Stimulated activated CD4-positive, alpha-beta T cell treated with anti-CD3 and anti-CD28 coated beads, Interleukin-15, amount 100 ng/mL, for 48 hours (primary cell): ENCODE results near the gene CDA.

Experiments
- DNase-seq, 2 donors: peaks; one replicate each; pipeline ENCODE4 v3.0.0-alpha.2; 2020; ENCODE audit warnings: low read depth in 2 of 2

The CDA gene

GRCh38 chr1:20615946-20616846 lies 27.3 kb downstream of the CDA start:
- no peak for DNase-seq

GRCh38 chr1:20616847-20617487 lies 28.1 kb downstream of the CDA start:
- DNase-seq, result no peak

GRCh38 chr1:20618550-20618949 lies 29.7 kb downstream of the CDA start:
- DNase-seq, result no peak

GRCh38 chr1:20619999-20620398 lies 31.1 kb downstream of the CDA start:
- no peak for DNase-seq

- DNase-seq, result no peak
Observed at GRCh38 chr1:20621012-20621411, 32.1 kb downstream of the CDA start.

GRCh38 chr1:20624709-20625108 lies 35.8 kb downstream of the CDA start:
- no peak for DNase-seq

- no peak for DNase-seq
Observed at GRCh38 chr1:20625176-20626097, 36.5 kb downstream of the CDA start.

GRCh38 chr1:20626098-20626427 lies 37.2 kb downstream of the CDA start:
- no peak for DNase-seq

GRCh38 chr1:20626524-20626923 lies 37.6 kb downstream of the CDA start:
- no peak for DNase-seq

- DNase-seq, result no peak
Observed at GRCh38 chr1:20630729-20631128, 41.8 kb downstream of the CDA start.

GRCh38 chr1:20632386-20632785 lies 43.5 kb downstream of the CDA start:
- DNase-seq, result no peak

GRCh38 chr1:20633190-20634064 lies 44.5 kb downstream of the CDA start, which contains the start of gene PINK1:
PINK1 (plus strand) TSS chr1:20633458; CDS start chr1:20633549, 91 bp downstream.
- peak; percentile 69 to 74 for DNase-seq

GRCh38 chr1:20634065-20634593 lies 45.2 kb downstream of the CDA start:
- no peak for DNase-seq

GRCh38 chr1:20634594-20635084 lies 45.7 kb downstream of the CDA start:
- no peak for DNase-seq

GRCh38 chr1:20636785-20637347 lies 48.0 kb downstream of the CDA start:
- no peak for DNase-seq

- DNase-seq, result peak in 1 of 2 donors; percentile 46
Observed at GRCh38 chr1:20640183-20640597, 51.3 kb downstream of the CDA start.

- DNase-seq, result no peak
Observed at GRCh38 chr1:20641975-20642374, 53.1 kb downstream of the CDA start.

GRCh38 chr1:20643080-20643479 lies 54.2 kb downstream of the CDA start:
- no peak for DNase-seq

GRCh38 chr1:20644416-20644815 lies 55.5 kb downstream of the CDA start:
- DNase-seq, result no peak

GRCh38 chr1:20645414-20645813 lies 56.5 kb downstream of the CDA start:
- DNase-seq, result no peak
